ENCODE results near the gene RNFT2.

- TF ChIP-seq CTCF (IDR thresholded peaks at IDR 0.05) (no peak), NR2C2 (CRISPR knock-in tag; IDR thresholded peaks at IDR 0.05) (no peak), MAX (CRISPR knock-in tag; IDR thresholded peaks at IDR 0.05) (no peak), PRDM15 (CRISPR knock-in tag; IDR thresholded peaks at IDR 0.05) (no peak)
These were observed 156.8 kb downstream of the RNFT2 start for GRCh38 chr12:116894913-116895312.
